Measurements from ENCODE around the gene DPY19L3. TPM values are rescaled to one million over a fixed set of nuclear protein-coding genes. Genes with fewer than 3 reads are reported as not detected.

The DPY19L3 gene
- total RNA-seq, 1 donor from 2014 or later, result 83.1 TPM

- TF ChIP-seq EZH2phosphoT487 (IDR thresholded peaks at IDR 0.05), result no peak
- TF ChIP-seq EZH2 (IDR thresholded peaks at IDR 0.05), result no peak
- TF ChIP-seq, protein P1, sequence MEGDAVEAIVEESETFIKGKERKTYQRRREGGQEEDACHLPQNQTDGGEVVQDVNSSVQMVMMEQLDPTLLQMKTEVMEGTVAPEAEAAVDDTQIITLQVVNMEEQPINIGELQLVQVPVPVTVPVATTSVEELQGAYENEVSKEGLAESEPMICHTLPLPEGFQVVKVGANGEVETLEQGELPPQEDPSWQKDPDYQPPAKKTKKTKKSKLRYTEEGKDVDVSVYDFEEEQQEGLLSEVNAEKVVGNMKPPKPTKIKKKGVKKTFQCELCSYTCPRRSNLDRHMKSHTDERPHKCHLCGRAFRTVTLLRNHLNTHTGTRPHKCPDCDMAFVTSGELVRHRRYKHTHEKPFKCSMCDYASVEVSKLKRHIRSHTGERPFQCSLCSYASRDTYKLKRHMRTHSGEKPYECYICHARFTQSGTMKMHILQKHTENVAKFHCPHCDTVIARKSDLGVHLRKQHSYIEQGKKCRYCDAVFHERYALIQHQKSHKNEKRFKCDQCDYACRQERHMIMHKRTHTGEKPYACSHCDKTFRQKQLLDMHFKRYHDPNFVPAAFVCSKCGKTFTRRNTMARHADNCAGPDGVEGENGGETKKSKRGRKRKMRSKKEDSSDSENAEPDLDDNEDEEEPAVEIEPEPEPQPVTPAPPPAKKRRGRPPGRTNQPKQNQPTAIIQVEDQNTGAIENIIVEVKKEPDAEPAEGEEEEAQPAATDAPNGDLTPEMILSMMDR (IDR thresholded peaks at IDR 0.05), result no peak
- no peaks in the 10 kb centered on the region for H3K27me3 ChIP-seq
- H3K9ac ChIP-seq, result no peak overlapping the region
- H3K36me3 Mint-ChIP-seq, result peaks cover 12% of the 10 kb centered on the region
- H3K4me2 ChIP-seq, result no peak overlapping the region
- H2AFZ ChIP-seq (replicated peaks), result no peak overlapping the region
- H3K4me3 Mint-ChIP-seq, result no peak overlapping the region
- H3K9me3 ChIP-seq (ENCODE audit: low read depth), result no peaks in the 10 kb centered on the region
- peaks cover 3% of the 10 kb centered on the region for H3K4me1 Mint-ChIP-seq
- H3K4me1 ChIP-seq, result peaks cover 13% of the 10 kb centered on the region
- no peaks in the 10 kb centered on the region for H3K27me3 Mint-ChIP-seq (ENCODE audit: insufficient read depth, low read depth)
- H3K27ac ChIP-seq, result no peak overlapping the region
- no peaks in the 10 kb centered on the region for H3K79me2 ChIP-seq (ENCODE audit: low read depth)
- DNase-seq (ENCODE audit: low spot score), result no peak
- H3K27ac Mint-ChIP-seq, result no peak overlapping the region
- H3K36me3 ChIP-seq, result peaks cover 3% of the 10 kb centered on the region
- H3K9me3 Mint-ChIP-seq, result no peaks in the 10 kb centered on the region
- H3K4me3 ChIP-seq, result no peak overlapping the region
- no peaks in the 10 kb centered on the region for H4K20me1 ChIP-seq (ENCODE audit: low read depth)
- H3F3A ChIP-seq (ENCODE audit: low read depth), result peaks cover 12% of the 10 kb centered on the region
Observed at GRCh38 chr19:32465176-32465575, 59.6 kb downstream of the DPY19L3 start.

GRCh38 chr19:32469795-32470194 is 64.2 kb downstream of the DPY19L3 start:
- no peak for DNase-seq (ENCODE audit: low spot score)
- TF ChIP-seq, protein P1 (IDR thresholded peaks at IDR 0.05), result no peak
- no peak for TF ChIP-seq EZH2phosphoT487 (IDR thresholded peaks at IDR 0.05)
- no peak for TF ChIP-seq EZH2 (IDR thresholded peaks at IDR 0.05)
- Mint-ChIP-seq H3K27ac (peak overlapping the region; percentile 50), H3K36me3 (peaks cover 18% of the 10 kb centered on the region), H3K27me3 (ENCODE audit: insufficient read depth, low read depth) (no peaks in the 10 kb centered on the region), H3K4me1 (peaks cover 3% of the 10 kb centered on the region), H3K9me3 (no peaks in the 10 kb centered on the region), H3K4me3 (no peak overlapping the region)
- no peak overlapping the region for H2AFZ ChIP-seq (replicated peaks)
- H4K20me1 ChIP-seq (ENCODE audit: low read depth), result no peaks in the 10 kb centered on the region
- no peak overlapping the region for H3K4me2 ChIP-seq
- H3K36me3 ChIP-seq, result no peaks in the 10 kb centered on the region
- H3K79me2 ChIP-seq (ENCODE audit: low read depth), result no peaks in the 10 kb centered on the region
- peaks cover 13% of the 10 kb centered on the region for H3K4me1 ChIP-seq
- H3K27me3 ChIP-seq, result no peaks in the 10 kb centered on the region
- H3K9me3 ChIP-seq (ENCODE audit: low read depth), result no peaks in the 10 kb centered on the region
- H3K4me3 ChIP-seq, result no peak overlapping the region
- H3K9ac ChIP-seq, result no peak overlapping the region
- H3F3A ChIP-seq (ENCODE audit: low read depth), result peaks cover 10% of the 10 kb centered on the region
- no peak overlapping the region for H3K27ac ChIP-seq

- Histone ChIP-seq H3K79me2 (ENCODE audit: low read depth) (no peaks in the 10 kb centered on the region), H2AFZ (replicated peaks) (no peak overlapping the region), H3K9me3 (ENCODE audit: low read depth) (no peaks in the 10 kb centered on the region), H3K27me3 (no peaks in the 10 kb centered on the region), H3K9ac (no peak overlapping the region), H3K36me3 (no peaks in the 10 kb centered on the region), H3F3A (ENCODE audit: low read depth) (no peaks in the 10 kb centered on the region), H3K4me1 (peaks cover 4% of the 10 kb centered on the region), H4K20me1 (ENCODE audit: low read depth) (no peaks in the 10 kb centered on the region), H3K4me2 (no peak overlapping the region), H3K27ac (no peak overlapping the region), H3K4me3 (no peak overlapping the region)
- peaks cover 16% of the 10 kb centered on the region for H3K36me3 Mint-ChIP-seq
- DNase-seq (ENCODE audit: low spot score), result no peak
- H3K27ac Mint-ChIP-seq, result no peak overlapping the region
- TF ChIP-seq EZH2phosphoT487 (IDR thresholded peaks at IDR 0.05) (no peak), EZH2 (IDR thresholded peaks at IDR 0.05) (no peak)
- TF ChIP-seq, protein P1 (IDR thresholded peaks at IDR 0.05), result no peak
- peaks cover under 1% of the 10 kb centered on the region for H3K4me1 Mint-ChIP-seq
- no peaks in the 10 kb centered on the region for H3K27me3 Mint-ChIP-seq (ENCODE audit: insufficient read depth, low read depth)
- no peaks in the 10 kb centered on the region for H3K9me3 Mint-ChIP-seq
- H3K4me3 Mint-ChIP-seq, result no peak overlapping the region
Observed at GRCh38 chr19:32471095-32471494, 65.5 kb downstream of the DPY19L3 start.

Data from neural progenitor cell (in vitro differentiated cells).